H1 (cell line): Measurements from ENCODE around the gene MYOZ2. TPM values are rescaled to one million over a fixed set of nuclear protein-coding genes. Genes with fewer than 3 reads are reported as not detected.
A peak's percentile ranks its signal among the peaks of the same experiment; 100 is the strongest.

Experiments
- CTCF ChIA-PET: fragments of 300-600 bp; sonication (Branson Sonifier 250); formaldehyde crosslinking; loops from one replicate; lab custom pipeline; 2021; ENCODE audit not compliant: partially characterized antibody; lab: Charles Lee
- POLR2A ChIA-PET: fragments of 300-600 bp; sonication (Branson Sonifier 250); formaldehyde crosslinking; loops from one replicate; lab custom pipeline; 2021; ENCODE audit warnings: inconsistent platforms; ENCODE audit not compliant: partially characterized antibody; lab: Charles Lee
- DNase-seq, 2 experiments: peaks; one replicate each; pipeline versions ENCODE4 v3.0.0 to v3.0.0-alpha.2; 2010 to 2022; ENCODE audit warnings: low spot score in 2 of 2, low read depth in 1 of 2, mixed read lengths in 1 of 2
- FAIRE-seq: peaks from 2 replicates; lab custom pipeline; 2011; peaks lifted over from hg19 to GRCh38; lab: Jason Lieb, UNC
- H2AFZ ChIP-seq: 2 replicates; pipeline ENCODE4 v1.8.1; 2012; ENCODE audit warnings: low read length, inconsistent platforms
- H2AK5ac ChIP-seq: 2 replicates; pipeline ENCODE4 v1.6.1; 2013; ENCODE audit warnings: low read depth, low read length
- H2BK120ac ChIP-seq: replicated peaks from 2 replicates; pipeline ENCODE3; 2013; ENCODE audit warnings: low read depth, low read length, inconsistent platforms
- H2BK12ac ChIP-seq: 2 replicates; pipeline ENCODE4 v1.6.1; 2013; ENCODE audit warnings: low read depth, low read length
- H2BK15ac ChIP-seq: 2 replicates; pipeline ENCODE4 v1.6.1; 2013; ENCODE audit warnings: low read length
- H2BK20ac ChIP-seq: 2 replicates; pipeline ENCODE4 v1.6.1; 2013; ENCODE audit warnings: low read length
- H2BK5ac ChIP-seq: 2 replicates; pipeline ENCODE4 v1.6.1; 2013; ENCODE audit warnings: low read depth, low read length
- H3K14ac ChIP-seq: 2 replicates; pipeline ENCODE4 v1.6.1; 2013; ENCODE audit warnings: inconsistent platforms; ENCODE audit not compliant: insufficient read length
- H3K18ac ChIP-seq: 2 replicates; pipeline ENCODE4 v1.6.1; 2013; ENCODE audit warnings: low read length; ENCODE audit errors: extremely low read depth
- H3K23ac ChIP-seq: 2 replicates; pipeline ENCODE4 v1.6.1; 2013; ENCODE audit warnings: inconsistent platforms; ENCODE audit not compliant: insufficient read length
- H3K23me2 ChIP-seq: 2 replicates; pipeline ENCODE4 v1.6.1; 2013; ENCODE audit warnings: low read depth, low read length
- H3K27ac ChIP-seq: 2 replicates; pipeline ENCODE4 v1.6.1; 2011; ENCODE audit warnings: low read depth, low read length, inconsistent platforms
- H3K27me3 ChIP-seq, 4 experiments: replicated peaks in 1 of 4; 1 replicate in 1 of 4; 2 replicates in 3 of 4; pipeline versions ENCODE4 v1.6.1 to v1.8.1; 2011 to 2013; ENCODE audit warnings: low read length in 3 of 4, mild to moderate bottlenecking in 3 of 4, inconsistent platforms in 2 of 4, mixed read lengths in 2 of 4, moderate library complexity in 1 of 4; ENCODE audit not compliant: control insufficient read depth in 3 of 4, insufficient read depth in 3 of 4; ENCODE audit errors: extremely low read depth in 1 of 4
- H3K36me3 ChIP-seq, 4 experiments: 2 replicates each; pipeline versions ENCODE4 v1.6.1 to v1.8.1; 2011 to 2013; ENCODE audit warnings: mild to moderate bottlenecking in 4 of 4, low read length in 3 of 4, moderate library complexity in 2 of 4, control low read depth in 1 of 4, inconsistent platforms in 1 of 4; ENCODE audit not compliant: insufficient read depth in 4 of 4, control insufficient read depth in 2 of 4
- H3K4ac ChIP-seq: replicated peaks from 2 replicates; pipeline ENCODE3; 2013; ENCODE audit warnings: low read length, low read depth, mixed read lengths, inconsistent platforms; ENCODE audit not compliant: insufficient read length
- H3K4me1 ChIP-seq, 4 experiments: replicated peaks in 1 of 4; 1 replicate in 1 of 4; 2 replicates in 3 of 4; pipeline versions ENCODE4 v1.6.1 to v1.8.1; 2011 to 2013; ENCODE audit warnings: low read length in 3 of 4, inconsistent platforms in 2 of 4, mixed read lengths in 1 of 4; ENCODE audit not compliant: insufficient read depth in 4 of 4, control insufficient read depth in 3 of 4
- H3K4me2 ChIP-seq, 2 experiments: 2 replicates each; pipeline versions ENCODE4 v1.6.1 to v1.8.1; 2011 to 2013; ENCODE audit warnings: low read depth in 2 of 2, low read length in 2 of 2, control low read depth in 1 of 2, inconsistent platforms in 1 of 2, mild to moderate bottlenecking in 1 of 2; ENCODE audit not compliant: insufficient read depth in 1 of 2
- H3K4me3 ChIP-seq, 4 experiments: fragments of 200-600, 300-600 bp in 1 of 4; sonication (generic), shearing (Covaris generic), sonication (Bioruptor Twin) in 1 of 4; 2 replicates each; pipeline versions ENCODE4 v1.5.1 to v1.8.1; 2011 to 2016; ENCODE audit warnings: low read length in 4 of 4, low read depth in 3 of 4, control low read depth in 2 of 4, inconsistent platforms in 2 of 4, mild to moderate bottlenecking in 2 of 4, mixed read lengths in 1 of 4, moderate library complexity in 1 of 4; ENCODE audit not compliant: insufficient read depth in 2 of 4; ENCODE audit errors: extremely low read depth in 1 of 4
- H3K56ac ChIP-seq: replicated peaks from 2 replicates; pipeline ENCODE3; 2013; ENCODE audit warnings: low read depth, mild to moderate bottlenecking, mixed read lengths, low read length, inconsistent platforms; ENCODE audit not compliant: insufficient read length
- H3K79me1 ChIP-seq: 2 replicates; pipeline ENCODE4 v1.6.1; 2013; ENCODE audit warnings: low read depth, low read length, control low read depth
- H3K79me2 ChIP-seq, 2 experiments: 2 replicates each; pipeline versions ENCODE4 v1.6.1 to v1.8.1; 2012 to 2013; ENCODE audit warnings: low read length in 2 of 2, mild to moderate bottlenecking in 2 of 2, inconsistent platforms in 1 of 2; ENCODE audit not compliant: insufficient read depth in 2 of 2, control insufficient read depth in 1 of 2
- H3K9ac ChIP-seq, 4 experiments: replicated peaks in 1 of 4; 1 replicate in 1 of 4; 2 replicates in 3 of 4; pipeline versions ENCODE4 v1.6.1 to v1.8.1; 2011 to 2013; ENCODE audit warnings: low read depth in 3 of 4, low read length in 3 of 4, control low read depth in 2 of 4, mild to moderate bottlenecking in 2 of 4, moderate library complexity in 2 of 4, inconsistent platforms in 1 of 4; ENCODE audit errors: extremely low read depth in 1 of 4
- H3K9me3 ChIP-seq, 2 experiments: 2 replicates each; pipeline versions ENCODE4 v1.6.1 to v1.8.1; 2012 to 2013; ENCODE audit warnings: mild to moderate bottlenecking in 2 of 2, moderate library complexity in 2 of 2, control low read depth in 1 of 2, inconsistent platforms in 1 of 2, low read depth in 1 of 2, low read length in 1 of 2, mixed read lengths in 1 of 2; ENCODE audit not compliant: insufficient read depth in 2 of 2
- H4K20me1 ChIP-seq, 2 experiments: replicated peaks in 1 of 2; 2 replicates each; pipeline versions ENCODE3 to v1.8.1; 2011 to 2013; ENCODE audit warnings: inconsistent platforms in 2 of 2, low read length in 2 of 2, mild to moderate bottlenecking in 1 of 2; ENCODE audit not compliant: insufficient read depth in 2 of 2, control insufficient read depth in 1 of 2
- H4K5ac ChIP-seq: 2 replicates; pipeline ENCODE4 v1.6.1; 2013; ENCODE audit warnings: low read length, low read depth, mixed read lengths, inconsistent platforms; ENCODE audit not compliant: insufficient read length
- H4K8ac ChIP-seq: 2 replicates; pipeline ENCODE4 v1.8.0; 2013; ENCODE audit warnings: mild to moderate bottlenecking, moderate library complexity, low read length, inconsistent platforms; ENCODE audit not compliant: insufficient read depth; ENCODE audit errors: extremely low read depth
- H4K91ac ChIP-seq: replicated peaks from 2 replicates; pipeline ENCODE3; 2013; ENCODE audit warnings: low read length, mixed read lengths, inconsistent platforms; ENCODE audit not compliant: insufficient read length
- CBX8 ChIP-seq: fragments of 300-800, 300-1000 bp; sonication (generic); IDR thresholded peaks from 2 replicates; pipeline ENCODE4 v1.7.1; 2016; ENCODE audit warnings: low read depth, low read length, borderline replicate concordance
- CREB1 ChIP-seq: IDR thresholded peaks from 2 replicates; pipeline ENCODE4 v1.6.1; 2012; ENCODE audit warnings: inconsistent platforms
- TEAD4 ChIP-seq: IDR thresholded peaks from 2 replicates; pipeline ENCODE4 v1.6.1; 2012; ENCODE audit warnings: low read depth, low read length, inconsistent platforms, mixed read lengths
- WGBS, 2 experiments: shearing (Covaris generic) in 1 of 2; methylation state at CpG; one replicate each; pipeline versions ENCODE4 v1.1.6 to v1.1.7; 2013 to 2015; ENCODE audit warnings: low lambda C conversion rate in 2 of 2, mixed read lengths in 2 of 2, inconsistent platforms in 1 of 2, low coverage in 1 of 2, missing lambda C conversion rate in 1 of 2; ENCODE audit not compliant: insufficient replicate concordance in 2 of 2, insufficient coverage in 1 of 2, insufficient read length in 1 of 2; ENCODE audit errors: extremely low coverage in 1 of 2, missing lambda C conversion rate in 1 of 2; 5-methylcytosine and 5-hydroxymethylcytosine counted together
- polyA plus RNA-seq, 7 experiments: library from polyadenylated mRNA; depleted of rRNA in 3 of 7; stranded (reverse) in 5 of 7; unstranded in 2 of 7; fragments of >200 nt in 5 of 7; fragments of 200-250 nt in 2 of 7; gene quantifications; 1 replicate in 5 of 7; 2 replicates in 1 of 7; 4 replicates in 1 of 7; pipeline versions ENCODE4 v1.2.1 to v1.2.3, GENCODE V29; 2011 to 2013; ENCODE audit warnings: missing spikeins in 2 of 7, mixed read lengths in 2 of 7
- total RNA-seq: library from RNA; stranded (reverse); fragmentation: NEBNext Ultra II Directional; extraction: Animal tissue kit (Norgen Biotek cat#: 25700); gene quantifications from 2 replicates; pipeline ENCODE4 v1.2.1, GENCODE V29; 2021
- TF ChIP-seq, protein P1 (sequence below): IDR thresholded peaks from 2 replicates; pipeline ENCODE4 v1.6.1; 2012; ENCODE audit warnings: inconsistent platforms
- TF ChIP-seq, protein P2 (sequence below), 3 experiments: IDR thresholded peaks; 1 replicate in 2 of 3; 2 replicates in 1 of 3; pipeline versions ENCODE4 v1.5.1 to v1.6.1; 2011; ENCODE audit warnings: low read length in 3 of 3, mild to moderate bottlenecking in 3 of 3, inconsistent platforms in 2 of 3, low read depth in 1 of 3, moderate library complexity in 1 of 3; ENCODE audit not compliant: insufficient read depth in 1 of 3; ENCODE audit errors: control extremely low read depth in 1 of 3
- TF ChIP-seq, protein P3 (sequence below): IDR thresholded peaks from 2 replicates; pipeline ENCODE4 v1.6.1; 2011; ENCODE audit warnings: low read length, improper control_type of control experiment
- TF ChIP-seq, protein P4 (sequence below): IDR thresholded peaks from 2 replicates; pipeline ENCODE4 v1.6.1; 2012; ENCODE audit warnings: inconsistent platforms

MYOZ2 gene
- total and polyA plus RNA-seq, 2 of the 8 experiments (the other 6 are each of a cell fraction or from before 2014, with no cell fraction given), result not detected

DNA sequence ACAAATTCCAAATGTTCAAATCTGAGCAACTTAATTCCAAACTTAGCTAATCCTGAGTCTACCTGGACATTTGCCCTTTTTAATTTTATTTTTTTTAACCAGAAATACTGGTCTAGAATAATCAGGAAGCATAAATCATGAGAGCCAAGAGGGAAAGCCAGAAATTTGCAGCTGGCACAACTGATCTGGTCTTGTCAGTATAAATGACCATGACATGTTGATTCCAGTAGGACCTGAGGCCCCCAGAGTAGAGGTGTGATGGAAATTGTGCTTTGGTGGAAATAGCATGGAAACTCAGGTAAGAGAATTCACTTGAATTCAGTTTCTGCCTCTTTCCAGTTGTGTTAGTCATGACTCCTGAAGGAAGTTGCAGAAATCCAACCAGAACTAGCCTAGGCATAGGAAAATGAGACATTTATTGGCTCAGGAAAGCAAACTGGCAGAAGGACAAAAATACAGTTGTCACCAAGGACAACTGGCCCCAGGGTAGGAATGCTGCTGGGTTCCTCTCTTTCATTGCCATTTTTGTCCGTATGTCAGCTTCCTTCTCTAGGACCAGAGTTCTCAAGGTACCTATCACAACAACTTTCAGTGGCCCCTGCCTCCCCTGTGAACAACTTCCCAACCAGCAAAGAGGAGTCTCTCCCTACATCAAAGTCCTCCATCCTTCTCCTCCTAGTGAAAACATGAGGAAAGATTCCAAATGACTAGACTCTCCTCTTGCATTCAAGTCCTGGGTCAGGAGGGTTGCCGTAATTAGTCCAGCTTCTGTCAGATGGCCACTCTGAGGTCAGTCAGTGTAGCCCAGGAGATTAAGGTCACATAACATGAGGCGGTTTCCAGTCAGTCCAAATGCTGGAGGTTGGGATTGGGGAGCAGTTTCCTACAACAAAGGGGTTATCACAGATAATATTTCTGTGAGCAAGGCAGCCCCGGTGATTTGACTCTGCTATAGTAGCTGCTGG is 29.3 kb upstream of the MYOZ2 start:
- Histone ChIP-seq H3K56ac (no peak overlapping the region), H3K4ac (no peak overlapping the region), H4K5ac (no peak overlapping the region), H3K23me2 (no peaks in the 10 kb centered on the region), H3K9me3 (no peaks in the 10 kb centered on the region), H3K79me2 (no peaks in the 10 kb centered on the region), H3K18ac (no peak overlapping the region), H3K79me1 (no peaks in the 10 kb centered on the region), H2BK20ac (no peak overlapping the region), H3K4me1 (no peaks in the 10 kb centered on the region), H3K27me3 (no peaks in the 10 kb centered on the region), H3K36me3 (no peaks in the 10 kb centered on the region), H2BK12ac (no peak overlapping the region), H3K4me2 (no peak overlapping the region), H4K8ac (no peak overlapping the region), H3K14ac (no peak overlapping the region), H4K91ac (no peak overlapping the region), H3K23ac (no peak overlapping the region), H4K20me1 (no peaks in the 10 kb centered on the region), H2BK15ac (no peak overlapping the region), H2BK120ac (no peak overlapping the region), H3K4me3 (no peak overlapping the region), H3K9ac (no peak overlapping the region), H2BK5ac (no peak overlapping the region), H3K27ac (no peak overlapping the region), H2AK5ac (no peak overlapping the region), H2AFZ (0 out of 2 replicates have a peak overlapping the region, but pooled peaks have one; percentile 30)
- DNase-seq (no peak), FAIRE-seq (no peak)
- WGBS, 2 experiments, result 86% methylated on average over 4 of the region's 4 CpGs; no CpG with 5 or more reads in 1 of the 2 experiments
- POLR2A ChIA-PET, result no interaction called here
- CTCF ChIA-PET, result interaction anchor here (0.8 to 1.4 kb wide), 3 partner anchors 12 to 125 kb away, joined by 3 to 4 read pairs (median 3); no protein-coding TSS in a partner anchor
- TF ChIP-seq, protein P1, sequence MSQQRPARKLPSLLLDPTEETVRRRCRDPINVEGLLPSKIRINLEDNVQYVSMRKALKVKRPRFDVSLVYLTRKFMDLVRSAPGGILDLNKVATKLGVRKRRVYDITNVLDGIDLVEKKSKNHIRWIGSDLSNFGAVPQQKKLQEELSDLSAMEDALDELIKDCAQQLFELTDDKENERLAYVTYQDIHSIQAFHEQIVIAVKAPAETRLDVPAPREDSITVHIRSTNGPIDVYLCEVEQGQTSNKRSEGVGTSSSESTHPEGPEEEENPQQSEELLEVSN, result no peak
- TF ChIP-seq TEAD4 (no peak), CREB1 (no peak), CBX8 (no peak)
- TF ChIP-seq, protein P2, sequence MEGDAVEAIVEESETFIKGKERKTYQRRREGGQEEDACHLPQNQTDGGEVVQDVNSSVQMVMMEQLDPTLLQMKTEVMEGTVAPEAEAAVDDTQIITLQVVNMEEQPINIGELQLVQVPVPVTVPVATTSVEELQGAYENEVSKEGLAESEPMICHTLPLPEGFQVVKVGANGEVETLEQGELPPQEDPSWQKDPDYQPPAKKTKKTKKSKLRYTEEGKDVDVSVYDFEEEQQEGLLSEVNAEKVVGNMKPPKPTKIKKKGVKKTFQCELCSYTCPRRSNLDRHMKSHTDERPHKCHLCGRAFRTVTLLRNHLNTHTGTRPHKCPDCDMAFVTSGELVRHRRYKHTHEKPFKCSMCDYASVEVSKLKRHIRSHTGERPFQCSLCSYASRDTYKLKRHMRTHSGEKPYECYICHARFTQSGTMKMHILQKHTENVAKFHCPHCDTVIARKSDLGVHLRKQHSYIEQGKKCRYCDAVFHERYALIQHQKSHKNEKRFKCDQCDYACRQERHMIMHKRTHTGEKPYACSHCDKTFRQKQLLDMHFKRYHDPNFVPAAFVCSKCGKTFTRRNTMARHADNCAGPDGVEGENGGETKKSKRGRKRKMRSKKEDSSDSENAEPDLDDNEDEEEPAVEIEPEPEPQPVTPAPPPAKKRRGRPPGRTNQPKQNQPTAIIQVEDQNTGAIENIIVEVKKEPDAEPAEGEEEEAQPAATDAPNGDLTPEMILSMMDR (IDR thresholded peaks at IDR 0.05; ENCODE audit: control extremely low read depth in 1 of 3, insufficient read depth in 1 of 3, low read depth in 1 of 3, low read length in 3 of 3), result no peak
- TF ChIP-seq, protein P3, sequence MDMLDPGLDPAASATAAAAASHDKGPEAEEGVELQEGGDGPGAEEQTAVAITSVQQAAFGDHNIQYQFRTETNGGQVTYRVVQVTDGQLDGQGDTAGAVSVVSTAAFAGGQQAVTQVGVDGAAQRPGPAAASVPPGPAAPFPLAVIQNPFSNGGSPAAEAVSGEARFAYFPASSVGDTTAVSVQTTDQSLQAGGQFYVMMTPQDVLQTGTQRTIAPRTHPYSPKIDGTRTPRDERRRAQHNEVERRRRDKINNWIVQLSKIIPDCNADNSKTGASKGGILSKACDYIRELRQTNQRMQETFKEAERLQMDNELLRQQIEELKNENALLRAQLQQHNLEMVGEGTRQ, result no peak
- TF ChIP-seq, protein P4, sequence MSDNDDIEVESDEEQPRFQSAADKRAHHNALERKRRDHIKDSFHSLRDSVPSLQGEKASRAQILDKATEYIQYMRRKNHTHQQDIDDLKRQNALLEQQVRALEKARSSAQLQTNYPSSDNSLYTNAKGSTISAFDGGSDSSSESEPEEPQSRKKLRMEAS, result no peak
